ENCODE data around the gene CYFIP1.

- no peak for TF ChIP-seq POLR2A (IDR thresholded peaks at IDR 0.05; ENCODE audit: low read depth)
- TF ChIP-seq, protein P1, sequence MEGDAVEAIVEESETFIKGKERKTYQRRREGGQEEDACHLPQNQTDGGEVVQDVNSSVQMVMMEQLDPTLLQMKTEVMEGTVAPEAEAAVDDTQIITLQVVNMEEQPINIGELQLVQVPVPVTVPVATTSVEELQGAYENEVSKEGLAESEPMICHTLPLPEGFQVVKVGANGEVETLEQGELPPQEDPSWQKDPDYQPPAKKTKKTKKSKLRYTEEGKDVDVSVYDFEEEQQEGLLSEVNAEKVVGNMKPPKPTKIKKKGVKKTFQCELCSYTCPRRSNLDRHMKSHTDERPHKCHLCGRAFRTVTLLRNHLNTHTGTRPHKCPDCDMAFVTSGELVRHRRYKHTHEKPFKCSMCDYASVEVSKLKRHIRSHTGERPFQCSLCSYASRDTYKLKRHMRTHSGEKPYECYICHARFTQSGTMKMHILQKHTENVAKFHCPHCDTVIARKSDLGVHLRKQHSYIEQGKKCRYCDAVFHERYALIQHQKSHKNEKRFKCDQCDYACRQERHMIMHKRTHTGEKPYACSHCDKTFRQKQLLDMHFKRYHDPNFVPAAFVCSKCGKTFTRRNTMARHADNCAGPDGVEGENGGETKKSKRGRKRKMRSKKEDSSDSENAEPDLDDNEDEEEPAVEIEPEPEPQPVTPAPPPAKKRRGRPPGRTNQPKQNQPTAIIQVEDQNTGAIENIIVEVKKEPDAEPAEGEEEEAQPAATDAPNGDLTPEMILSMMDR (IDR thresholded peaks at IDR 0.05) = no peak
- no peak for TF ChIP-seq EP300 (IDR thresholded peaks at IDR 0.05)
Observed at GRCh38 chr15:22845289-22845900, 134.8 kb downstream of the CYFIP1 start.
